Measurements from ENCODE around the gene UMPS.

DNA sequence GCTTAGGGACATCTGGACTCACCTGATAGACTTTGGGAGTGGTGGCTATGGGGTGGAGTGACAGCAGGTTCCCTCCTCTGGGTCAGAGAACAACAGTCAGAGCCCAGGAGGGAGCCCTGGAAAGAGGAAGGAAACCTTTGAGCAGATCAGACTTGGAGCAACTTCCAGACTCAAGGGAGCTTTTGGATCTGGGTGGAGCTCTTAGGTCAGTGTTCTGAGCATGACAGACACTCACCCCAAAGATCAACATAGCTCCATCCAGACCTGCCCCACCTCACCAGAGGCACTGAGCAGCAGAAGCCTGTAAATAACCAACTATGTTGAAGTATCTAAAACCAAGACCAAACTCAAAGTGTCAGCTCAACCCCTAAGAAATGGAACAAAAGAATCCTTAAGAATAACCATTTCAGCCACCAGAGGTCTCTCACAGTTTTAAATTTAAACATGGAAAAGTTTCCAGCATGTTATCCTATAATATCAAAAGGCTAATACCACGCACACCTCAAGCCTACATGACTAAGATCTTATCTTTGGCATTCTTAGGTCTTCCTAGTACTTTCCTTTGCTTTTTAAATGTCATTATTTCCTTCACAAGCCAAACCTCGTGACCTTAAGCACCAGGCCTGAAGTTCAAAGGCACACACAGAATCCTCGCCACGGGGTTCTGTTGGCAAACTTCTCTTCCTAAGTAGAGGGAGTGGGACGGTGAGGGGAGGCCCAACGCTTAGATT lies 56.4 kb downstream of the UMPS start:
- TF ChIP-seq POLR2A (IDR thresholded peaks at IDR 0.05; ENCODE audit: low read length) (no peak), GATA1 (IDR thresholded peaks at IDR 0.05; ENCODE audit: low read depth, low read length) (no peak)
